LHCN-M2 (cell line): ENCODE results near the gene VIT. TPM values are rescaled to one million over a fixed set of nuclear protein-coding genes. Genes with fewer than 3 reads are reported as not detected.
A peak's percentile ranks its signal among the peaks of the same experiment; 100 is the strongest.

Experiments used
- DNase-seq: peaks from one replicate; pipeline ENCODE4 v3.0.0-alpha.2; 2012; ENCODE audit warnings: low read depth
- total RNA-seq: library from RNA; depleted of rRNA; stranded (reverse); fragments of >200 nt; gene quantifications from 2 replicates; pipeline ENCODE4 v1.2.3, GENCODE V29; 2014

Gene VIT
- total RNA-seq, 1 experiment from 2014 or later, result 1.0 TPM

DNA sequence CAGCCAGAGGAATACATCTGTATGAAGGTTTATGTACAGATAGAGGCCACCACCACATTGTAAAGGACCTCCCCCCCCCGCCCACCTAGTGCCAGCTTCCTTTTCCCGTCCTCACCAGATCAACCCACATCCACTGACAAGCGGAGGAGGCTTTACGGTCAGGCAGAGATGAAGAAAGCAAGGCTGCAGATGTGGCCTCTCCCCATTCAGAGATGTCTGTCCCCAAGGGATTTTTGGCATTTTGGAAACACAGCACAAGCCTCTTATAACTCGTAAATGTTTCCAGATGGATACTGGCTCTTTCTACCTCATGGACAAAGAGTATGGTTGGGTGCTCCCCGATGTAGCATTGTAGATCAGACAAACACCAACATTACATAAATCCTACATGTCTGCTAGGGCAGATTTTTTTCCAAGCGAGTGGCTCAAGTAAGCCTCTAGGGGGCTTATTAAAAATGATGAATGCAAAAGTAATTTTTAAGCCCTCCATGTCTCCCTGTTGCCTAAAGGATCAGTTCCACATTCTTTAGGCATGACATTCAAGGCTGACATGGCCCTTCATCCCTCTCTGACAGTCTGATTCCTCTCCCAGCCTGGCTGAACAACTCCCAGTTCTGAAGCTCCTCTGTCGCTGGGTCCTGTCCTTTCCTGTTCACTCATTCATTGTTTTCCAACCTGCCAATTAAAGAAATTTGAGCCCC is 11.7 kb downstream of the VIT start:
- peak; percentile 60 for DNase-seq

DNA sequence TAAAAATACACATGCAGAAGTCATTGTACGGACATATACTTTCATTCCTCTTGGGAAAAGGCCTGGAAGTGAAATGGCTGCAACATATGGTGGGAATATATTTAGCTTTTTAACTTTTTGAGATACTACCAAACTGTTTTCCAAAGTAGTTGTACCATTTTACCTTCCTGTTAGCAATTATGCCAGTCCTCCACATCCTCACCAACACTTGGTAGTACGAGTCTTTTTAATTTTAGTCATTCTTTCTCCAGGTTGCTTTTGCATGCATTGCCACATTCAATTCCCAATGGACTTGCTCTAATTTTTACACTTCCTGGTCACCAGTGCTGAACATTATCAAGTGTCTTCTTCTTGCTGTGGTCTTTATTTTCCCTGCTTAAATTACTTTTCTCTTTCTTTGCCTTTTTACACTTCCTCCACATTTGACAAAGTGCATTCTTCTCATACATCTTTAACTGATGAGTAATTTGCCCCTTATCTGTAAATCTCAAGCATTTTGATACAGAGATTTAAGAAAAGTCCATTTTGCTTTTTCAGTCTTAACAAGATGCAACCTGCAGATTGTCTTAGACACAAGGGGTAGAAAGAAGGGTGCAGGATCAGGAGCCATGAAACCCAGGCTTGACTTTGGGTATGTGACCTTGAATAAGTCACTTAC is 14.5 kb downstream of the VIT start:
- no peak for DNase-seq

DNA sequence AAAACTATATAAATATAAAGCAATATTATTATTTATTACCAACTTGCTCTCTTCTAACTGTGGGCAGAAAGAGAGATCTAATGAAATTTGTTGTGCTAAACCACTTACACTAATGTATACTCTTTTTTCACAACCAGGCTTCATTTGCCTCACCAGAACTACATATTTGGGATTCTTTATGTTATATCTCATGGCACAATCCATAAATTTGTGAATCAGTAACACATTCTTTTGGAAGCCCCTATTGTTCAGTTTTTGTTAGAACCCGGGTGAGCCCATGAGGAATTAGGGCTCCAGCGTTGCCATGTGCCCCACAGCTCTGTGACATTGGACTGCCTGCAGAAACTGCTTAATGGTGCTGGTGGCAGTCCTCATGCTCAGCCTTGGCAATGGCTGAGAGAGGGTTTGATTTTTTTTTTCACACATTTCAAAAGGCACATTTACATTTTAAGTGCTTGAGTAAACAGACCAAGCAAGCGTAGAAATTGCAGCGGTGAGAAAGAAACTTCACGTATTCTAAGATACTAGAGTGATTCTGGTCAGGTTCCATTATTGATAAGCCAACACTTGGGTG is 15.3 kb downstream of the VIT start:
- DNase-seq, result no peak

DNA sequence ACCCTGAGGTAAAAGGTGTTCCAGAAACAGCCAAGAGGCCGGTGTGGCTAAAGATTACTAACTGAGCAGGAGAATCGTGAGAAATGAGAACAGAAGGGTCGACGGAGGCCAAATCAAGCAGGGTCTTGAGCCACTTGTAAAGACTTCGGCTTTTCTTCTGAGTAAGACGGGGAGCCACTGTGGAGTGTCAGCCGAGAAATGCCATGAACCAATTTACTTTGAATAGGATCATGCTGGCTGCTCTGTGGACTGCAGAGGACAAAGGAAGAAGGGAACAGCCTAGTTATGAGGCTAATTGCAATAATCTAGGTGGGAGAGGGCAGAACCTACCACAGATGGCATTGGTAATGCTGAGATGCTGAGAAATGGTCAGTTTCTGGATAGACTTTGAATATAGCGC is 16.8 kb downstream of the VIT start:
- DNase-seq, result no peak

DNA sequence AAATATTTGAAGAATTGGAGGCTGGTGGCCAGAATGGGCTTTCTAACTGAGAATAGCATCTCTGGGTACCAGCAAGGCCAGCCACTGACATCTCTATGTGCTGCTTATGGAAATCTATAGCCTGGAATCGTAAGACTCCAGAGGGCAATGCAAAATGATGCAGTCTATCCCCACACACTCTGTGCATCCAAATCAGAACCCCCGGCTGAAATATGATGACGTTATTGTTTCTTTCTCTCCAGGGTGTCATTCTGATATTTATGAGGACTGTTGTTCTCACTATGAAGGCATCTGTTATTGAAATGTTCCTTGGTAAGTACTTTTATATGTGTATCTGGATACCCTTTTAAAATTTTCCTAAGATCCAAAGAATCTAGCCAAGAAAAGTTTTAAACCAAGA is 19.6 kb downstream of the VIT start:
- DNase-seq, result no peak

DNA sequence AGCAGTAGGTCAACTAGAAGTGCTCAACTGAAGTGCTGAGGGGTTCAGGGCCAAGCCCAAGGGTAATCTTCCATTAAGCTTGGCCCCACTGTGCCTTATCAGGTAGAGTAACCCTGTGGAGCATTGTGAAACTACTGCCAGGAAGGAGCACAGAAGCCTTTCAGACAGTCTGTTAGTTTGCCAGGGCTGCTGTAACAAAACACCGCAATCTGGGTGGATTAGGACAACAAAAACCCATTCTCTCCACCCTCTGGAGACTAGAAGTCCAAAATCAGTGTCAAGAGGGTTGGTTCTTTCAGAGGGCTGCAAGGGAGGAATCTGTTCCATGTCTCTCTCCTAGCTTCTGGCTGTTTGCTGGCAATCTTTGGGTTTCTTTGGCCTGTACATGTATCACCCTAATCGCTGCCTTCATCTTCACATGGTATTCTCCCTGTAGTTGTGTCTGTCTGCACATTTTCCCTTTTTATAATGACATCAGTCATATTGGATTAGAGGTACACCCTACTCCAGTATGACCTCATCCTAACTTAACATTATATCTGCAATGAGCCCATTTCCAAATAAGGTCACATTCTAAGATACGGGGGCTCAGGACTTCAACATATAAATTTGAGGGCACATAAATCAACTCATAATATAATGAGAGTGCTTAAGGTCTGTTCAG is 21.2 kb downstream of the VIT start:
- DNase-seq, result no peak

DNA sequence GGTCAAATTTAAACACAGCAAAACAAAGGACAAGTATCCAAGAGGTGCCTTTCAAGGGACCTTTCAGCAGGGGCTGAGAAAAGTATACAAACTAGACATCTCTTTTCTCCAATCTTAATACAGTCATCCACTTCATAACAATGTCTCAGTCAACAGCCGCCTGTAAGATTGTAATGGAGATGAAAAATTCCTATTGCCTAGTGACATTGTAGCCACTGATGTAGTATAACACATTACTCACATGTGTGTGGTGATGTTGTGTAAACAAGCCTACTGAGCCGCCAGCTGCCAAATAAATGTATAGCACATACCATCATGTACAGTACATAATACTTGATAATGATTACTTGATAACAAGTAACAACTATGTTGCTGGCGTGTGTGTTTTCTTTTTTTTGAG is 31.0 kb downstream of the VIT start:
- no peak for DNase-seq

DNA sequence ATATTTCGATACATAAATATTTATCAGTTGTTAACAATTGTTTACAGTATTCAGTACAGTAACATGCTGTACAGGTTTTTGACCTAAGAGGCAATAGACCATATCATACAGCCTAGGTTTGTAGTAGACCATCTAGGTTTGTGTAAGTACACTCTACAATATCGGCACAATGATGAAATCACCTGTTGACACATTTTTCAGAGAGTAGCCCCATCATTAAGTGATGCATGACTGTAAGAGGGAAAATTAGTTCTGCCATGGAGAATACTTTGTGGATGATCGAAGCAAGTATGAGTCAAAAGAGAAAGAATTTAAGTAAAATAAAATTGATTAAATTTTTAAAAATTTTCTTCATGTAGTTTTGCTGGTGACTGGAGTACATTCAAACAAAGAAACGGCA is 32.6 kb downstream of the VIT start:
- DNase-seq, result no peak

DNA sequence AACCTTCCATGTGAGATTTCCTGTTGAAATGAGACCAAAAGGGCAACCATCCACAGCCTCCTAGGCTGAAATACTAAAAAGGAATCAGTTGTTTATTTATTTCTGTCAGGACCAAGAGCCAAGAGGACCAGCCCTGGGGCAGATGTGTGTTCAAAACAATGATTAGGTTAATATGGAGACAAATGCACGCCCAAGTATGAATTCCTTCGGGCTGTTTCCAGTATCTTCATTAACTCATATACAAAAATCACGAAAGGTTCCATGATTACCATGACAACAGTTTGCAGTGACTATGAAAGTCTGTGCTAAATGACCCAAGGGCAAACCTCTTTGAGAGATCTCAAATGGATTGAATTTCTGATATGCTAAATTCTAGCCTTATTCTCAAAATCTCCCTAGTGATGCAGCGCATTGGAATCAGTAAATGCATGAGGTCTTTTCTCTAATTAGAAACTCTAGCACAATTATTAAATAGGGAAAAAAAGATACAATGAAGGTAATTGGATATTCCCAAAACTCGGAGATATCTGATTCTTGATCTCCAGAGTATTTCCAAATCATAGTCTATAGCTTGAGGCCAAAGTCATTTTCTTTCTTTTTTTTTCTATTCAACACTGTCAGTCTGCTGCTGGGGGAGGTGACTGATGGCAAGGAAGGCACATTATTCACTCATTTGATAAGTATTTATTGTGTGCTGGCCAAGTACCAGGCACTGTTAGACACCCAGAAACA is 35.6 kb downstream of the VIT start:
- no peak for DNase-seq

DNA sequence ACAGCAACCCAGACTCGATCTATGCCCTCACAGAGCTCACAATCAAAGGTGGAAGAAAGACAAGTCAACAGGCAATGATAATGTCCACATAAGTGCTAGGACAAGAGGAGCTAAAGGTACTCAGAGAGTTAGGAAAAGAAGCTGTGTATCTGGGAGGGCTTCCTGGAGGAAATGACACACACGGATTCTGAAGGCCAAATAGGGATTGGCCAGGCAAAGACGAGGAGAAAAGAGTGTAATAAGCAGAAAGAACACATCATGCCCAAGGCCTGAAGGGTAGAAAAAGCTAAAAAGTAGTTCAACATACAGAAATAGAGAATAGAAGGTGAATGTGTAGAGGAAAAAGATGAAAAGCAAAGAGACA is 36.1 kb downstream of the VIT start:
- DNase-seq, result no peak

DNA sequence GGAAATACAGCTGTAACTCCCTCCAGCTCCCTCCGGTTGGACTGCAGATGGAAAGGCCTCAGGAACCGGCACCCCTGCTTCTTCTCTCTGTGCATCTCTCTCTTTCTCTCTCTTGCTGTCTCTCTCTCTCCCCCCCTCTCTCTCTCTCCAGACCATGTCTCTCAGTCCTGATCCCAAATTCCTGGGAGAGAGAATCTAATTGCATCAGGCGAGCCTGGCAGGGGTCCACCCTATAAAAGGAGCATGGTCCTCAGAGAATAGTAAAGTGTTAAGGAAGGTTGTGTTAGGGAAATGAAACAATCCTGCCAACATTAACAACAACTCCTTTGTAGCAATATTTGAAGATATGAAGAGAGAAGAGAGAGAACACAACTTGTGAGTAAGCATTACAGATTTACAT is 36.7 kb downstream of the VIT start:
- DNase-seq, result no peak

DNA sequence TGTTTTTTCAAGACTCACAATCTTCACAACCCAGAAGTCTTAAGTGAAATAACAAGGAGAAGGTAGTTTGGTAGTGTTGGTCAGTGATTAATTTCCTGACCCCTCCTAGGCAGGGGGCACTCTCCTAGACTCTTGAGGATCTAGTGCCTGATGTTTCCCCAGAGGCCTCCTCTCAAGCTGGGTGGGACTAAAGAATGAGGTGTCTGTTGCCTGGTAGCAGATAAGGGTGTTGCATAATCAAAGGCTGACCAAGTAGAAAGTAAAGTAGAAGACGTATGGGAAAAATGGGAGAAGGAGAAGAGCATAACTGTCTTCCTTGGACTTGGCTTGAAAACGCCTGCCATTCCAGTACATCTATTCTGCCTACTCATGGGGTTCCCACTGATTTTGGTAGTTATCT is 37.8 kb downstream of the VIT start:
- no peak for DNase-seq

DNA sequence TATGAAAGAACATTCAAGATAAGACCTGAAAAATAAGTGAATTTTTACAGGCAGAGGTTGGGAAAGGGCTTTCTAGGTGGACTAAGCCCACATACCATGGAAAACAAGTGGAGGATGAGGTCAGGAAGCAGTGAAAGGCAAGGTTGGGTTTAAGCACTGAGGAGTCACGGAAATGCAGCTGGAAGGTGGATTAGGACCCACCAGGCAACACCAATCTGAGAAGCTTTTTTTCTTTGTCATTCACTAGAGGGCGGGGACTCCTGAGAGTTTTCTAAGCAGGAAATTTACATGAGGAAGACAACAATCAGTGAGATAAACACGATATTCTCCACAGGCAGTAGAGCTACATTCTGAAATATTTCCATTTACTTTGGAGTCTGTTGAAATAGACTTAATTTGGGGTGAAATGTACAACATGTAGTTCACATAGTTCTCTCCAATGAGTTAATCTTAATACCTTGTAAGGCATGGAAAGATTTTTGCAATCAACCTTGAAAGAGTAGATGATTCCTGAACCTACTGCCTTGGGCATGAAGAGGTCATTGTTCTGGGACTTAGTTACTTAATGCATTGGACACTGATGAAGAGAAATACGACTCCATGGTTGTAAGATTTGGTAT is 40.7 kb downstream of the VIT start:
- DNase-seq, result no peak

DNA sequence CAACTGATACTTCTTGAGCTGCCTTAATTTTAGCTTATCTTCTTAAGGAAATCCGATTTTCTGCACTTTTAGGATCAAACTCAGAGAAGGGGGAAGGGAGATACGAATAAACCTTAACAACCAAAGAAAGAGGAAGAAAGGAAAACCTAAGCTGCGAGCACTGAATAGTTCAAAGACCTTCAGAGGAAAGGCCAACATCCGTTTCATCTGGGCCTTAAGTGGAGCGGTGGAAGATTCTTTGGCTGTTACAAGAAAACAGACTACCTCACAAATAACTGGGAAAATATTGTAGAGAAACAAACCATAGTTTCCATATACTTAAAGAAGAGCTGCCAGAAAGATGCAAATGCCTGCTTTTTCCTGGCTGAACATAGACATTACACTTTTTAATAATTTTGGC is 43.6 kb downstream of the VIT start:
- DNase-seq, result no peak

DNA sequence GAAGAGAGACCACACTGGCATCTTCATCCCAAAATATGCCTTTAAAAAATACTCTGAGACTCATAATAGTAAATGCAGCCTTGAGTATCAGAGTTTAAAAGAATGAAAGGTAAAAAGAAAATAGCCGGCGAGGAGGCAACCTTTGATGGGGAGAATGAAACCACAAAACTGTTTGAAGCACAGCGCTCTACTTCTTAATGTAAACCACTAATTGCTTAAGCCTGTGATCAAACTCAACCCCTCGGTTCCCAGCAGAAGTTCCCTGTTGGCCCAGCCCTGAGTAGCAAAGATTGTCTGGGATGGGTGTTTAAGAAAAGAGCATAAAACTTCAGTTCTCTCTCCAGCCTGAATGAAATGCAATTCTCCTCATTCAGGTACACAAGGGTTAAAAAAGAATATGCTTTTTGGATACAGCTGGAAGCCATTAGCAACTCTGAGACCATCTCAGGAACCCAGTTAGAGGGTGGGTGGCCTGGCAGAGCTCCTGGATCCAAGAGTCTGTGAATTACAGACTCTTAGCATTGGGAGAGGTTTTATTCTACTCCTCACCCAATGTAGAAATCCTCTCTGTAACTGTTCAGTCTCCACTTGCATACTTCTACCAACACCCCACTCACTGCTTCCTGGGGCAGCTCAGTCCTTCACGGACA is 44.8 kb downstream of the VIT start:
- DNase-seq, result no peak

DNA sequence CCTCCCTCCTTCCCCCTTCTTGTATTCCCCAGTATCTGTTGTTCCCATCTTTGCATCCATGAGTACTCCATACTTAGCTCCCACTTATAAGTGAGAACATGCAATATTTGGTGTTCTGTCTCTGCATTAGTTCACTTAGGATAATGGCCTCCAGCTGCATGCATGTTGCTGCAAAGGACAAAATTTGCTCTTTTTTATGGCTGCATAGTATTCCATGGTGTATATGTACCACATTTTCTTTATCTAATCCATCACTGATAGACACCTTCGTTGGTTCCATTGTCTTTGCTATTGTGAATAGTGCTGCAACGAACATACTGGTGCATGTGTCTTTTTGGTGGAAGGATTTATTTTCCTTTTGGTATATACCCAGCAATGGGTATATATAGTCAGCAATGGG is 47.4 kb downstream of the VIT start:
- no peak for DNase-seq

DNA sequence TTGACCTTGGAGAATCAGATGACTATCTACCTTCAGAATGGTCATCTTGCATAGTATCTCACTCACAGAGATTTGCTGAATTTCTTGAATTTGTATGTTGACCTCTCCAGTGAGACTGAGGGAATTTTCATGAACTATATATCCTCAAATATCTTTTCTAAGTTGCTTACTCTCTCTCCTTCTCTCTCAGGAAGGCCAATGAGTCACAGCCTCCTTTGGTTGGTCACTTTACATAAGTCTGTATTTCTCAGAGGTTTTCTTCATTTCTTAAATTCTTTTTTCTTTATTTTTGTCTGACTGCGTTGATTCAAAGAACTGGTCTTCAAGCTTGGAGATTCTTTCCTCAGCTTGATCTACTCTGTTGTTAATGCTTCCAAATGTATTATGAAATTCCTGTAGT is 51.7 kb downstream of the VIT start:
- DNase-seq, result peak; percentile 6

DNA sequence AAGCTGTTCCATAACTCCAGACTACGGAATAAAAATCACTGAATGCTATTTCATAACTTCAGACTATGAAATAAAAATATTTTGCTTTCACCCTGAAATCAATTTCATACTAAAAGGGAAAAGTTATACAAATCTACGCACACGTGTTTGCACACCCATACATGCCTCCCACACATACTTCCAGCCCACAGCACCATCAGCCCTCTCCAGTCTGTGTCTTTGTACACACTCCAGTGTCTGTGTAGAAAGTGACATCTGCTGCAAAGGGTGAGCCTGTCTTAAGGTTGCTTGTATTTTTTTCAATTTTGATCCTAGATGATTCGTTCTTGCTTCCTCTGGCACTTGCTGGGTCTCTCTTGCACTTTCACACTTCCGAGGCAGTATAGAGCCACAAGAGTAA is 53.6 kb downstream of the VIT start:
- no peak for DNase-seq

DNA sequence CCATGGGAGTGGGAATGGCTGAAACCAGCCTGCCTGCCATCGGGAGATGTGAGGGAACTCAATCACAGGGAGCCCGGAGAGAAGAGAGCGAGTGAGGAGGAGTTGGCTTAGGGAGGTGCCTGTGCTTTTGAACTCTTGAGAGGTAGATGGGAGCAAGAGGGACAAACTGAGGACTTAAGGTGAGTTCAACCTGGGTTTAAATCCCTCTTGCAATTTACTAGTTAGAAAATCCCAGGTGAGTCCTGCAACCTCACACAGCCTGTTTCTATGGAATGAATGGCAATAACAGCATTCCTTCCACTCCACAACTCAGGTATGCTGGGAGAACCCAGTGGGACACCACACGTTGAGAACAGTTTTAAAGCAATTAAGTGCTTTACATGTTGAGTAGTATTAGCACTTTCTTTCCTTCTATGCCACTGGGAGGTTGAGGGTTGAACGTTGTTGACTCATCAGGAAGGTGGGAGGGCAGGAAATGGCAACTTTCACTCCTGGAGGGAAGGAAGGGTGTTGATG is 57.3 kb downstream of the VIT start:
- peak; percentile 9 for DNase-seq

DNA sequence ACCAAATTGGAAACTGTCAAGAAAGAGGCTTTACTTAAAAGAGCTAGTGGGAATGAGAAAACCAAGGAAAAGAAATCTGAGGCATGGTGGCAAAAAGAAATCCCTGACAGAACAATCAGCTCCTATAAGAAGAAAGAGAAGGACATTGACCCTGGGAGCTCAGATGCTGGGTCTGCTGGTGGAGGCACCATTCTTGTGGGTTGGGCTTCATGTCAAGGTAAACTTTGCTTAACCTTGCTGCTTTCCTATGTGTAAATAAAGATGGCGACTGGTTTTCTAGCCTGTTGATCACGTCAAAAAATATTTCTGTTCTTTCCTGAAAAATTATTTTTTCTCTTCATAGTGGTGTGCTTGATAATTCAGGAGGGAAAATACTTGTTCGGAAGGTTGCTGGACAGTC is 58.1 kb downstream of the VIT start:
- no peak for DNase-seq

DNA sequence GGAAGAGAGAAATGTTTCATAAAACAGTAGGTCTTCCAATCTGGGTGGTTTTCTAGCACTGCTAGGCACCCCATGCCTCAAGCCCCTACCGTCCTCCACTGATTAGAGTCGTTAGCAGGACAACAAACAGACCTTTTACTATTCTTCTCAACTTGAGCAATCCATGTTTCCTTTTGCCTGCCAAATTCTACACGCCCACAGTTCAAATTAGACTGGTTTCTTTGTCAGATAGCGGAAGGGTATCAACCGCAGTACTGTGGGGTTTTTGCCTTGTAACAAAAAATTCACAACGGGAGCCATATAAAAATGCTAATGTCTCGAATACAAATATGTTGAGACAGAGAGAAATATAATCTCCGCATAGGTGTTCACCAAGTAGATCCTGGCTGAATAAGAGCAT is 59.9 kb downstream of the VIT start:
- DNase-seq, result no peak
